Neural progenitor cell (in vitro differentiated cells): ENCODE data around the gene ACKR4.

ENCODE experiments used
- EZH2 ChIP-seq: fragments of 200-600 bp; sonication (generic); IDR thresholded peaks from 2 replicates; pipeline ENCODE4 v1.6.1; 2017; ENCODE audit warnings: antibody characterized with exemption, mild to moderate bottlenecking, moderate library complexity
- EZH2phosphoT487 ChIP-seq: fragments of 200-600 bp; sonication (generic); IDR thresholded peaks from 2 replicates; pipeline ENCODE4 v1.6.1; 2017; ENCODE audit warnings: antibody characterized with exemption
- TF ChIP-seq, protein P1 (sequence below): fragments of 200-600 bp; sonication (generic); IDR thresholded peaks from 2 replicates; pipeline ENCODE4 v1.5.1; 2017; ENCODE audit warnings: antibody characterized with exemption, mild to moderate bottlenecking

- no peak for TF ChIP-seq EZH2
- TF ChIP-seq, protein P1, sequence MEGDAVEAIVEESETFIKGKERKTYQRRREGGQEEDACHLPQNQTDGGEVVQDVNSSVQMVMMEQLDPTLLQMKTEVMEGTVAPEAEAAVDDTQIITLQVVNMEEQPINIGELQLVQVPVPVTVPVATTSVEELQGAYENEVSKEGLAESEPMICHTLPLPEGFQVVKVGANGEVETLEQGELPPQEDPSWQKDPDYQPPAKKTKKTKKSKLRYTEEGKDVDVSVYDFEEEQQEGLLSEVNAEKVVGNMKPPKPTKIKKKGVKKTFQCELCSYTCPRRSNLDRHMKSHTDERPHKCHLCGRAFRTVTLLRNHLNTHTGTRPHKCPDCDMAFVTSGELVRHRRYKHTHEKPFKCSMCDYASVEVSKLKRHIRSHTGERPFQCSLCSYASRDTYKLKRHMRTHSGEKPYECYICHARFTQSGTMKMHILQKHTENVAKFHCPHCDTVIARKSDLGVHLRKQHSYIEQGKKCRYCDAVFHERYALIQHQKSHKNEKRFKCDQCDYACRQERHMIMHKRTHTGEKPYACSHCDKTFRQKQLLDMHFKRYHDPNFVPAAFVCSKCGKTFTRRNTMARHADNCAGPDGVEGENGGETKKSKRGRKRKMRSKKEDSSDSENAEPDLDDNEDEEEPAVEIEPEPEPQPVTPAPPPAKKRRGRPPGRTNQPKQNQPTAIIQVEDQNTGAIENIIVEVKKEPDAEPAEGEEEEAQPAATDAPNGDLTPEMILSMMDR, result no peak
- no peak for TF ChIP-seq EZH2phosphoT487
These were observed 41.6 kb upstream of the ACKR4 start for GRCh38 chr3:132555306-132556035.
